Renal cortex interstitium (tissue), 11 donors: ENCODE measurements around the gene VAT1L. TPM values are rescaled to one million over a fixed set of nuclear protein-coding genes. Genes with fewer than 3 reads are reported as not detected.

ENCODE experiments used
- DNase-seq, 11 donors: peaks; one replicate each; pipeline ENCODE4 v3.0.0-alpha.2; 2013; ENCODE audit warnings: low read depth in 9 of 11, low spot score in 4 of 11; ENCODE audit errors: extremely low read depth in 1 of 11
- polyA plus RNA-seq, 3 donors: library from polyadenylated mRNA; unstranded; fragments of 120-200 nt; gene quantifications; one replicate each; pipeline ENCODE4 v1.2.1, GENCODE V29; 2013; ENCODE audit not compliant: insufficient read length in 3 of 3

VAT1L gene
- polyA plus RNA-seq, 3 donors: 3.8 to 6.5 (median 4.6) TPM

GRCh38 chr16:77890075-77890474, 101.7 kb downstream of the VAT1L start:
- DNase-seq: no peak

DNA sequence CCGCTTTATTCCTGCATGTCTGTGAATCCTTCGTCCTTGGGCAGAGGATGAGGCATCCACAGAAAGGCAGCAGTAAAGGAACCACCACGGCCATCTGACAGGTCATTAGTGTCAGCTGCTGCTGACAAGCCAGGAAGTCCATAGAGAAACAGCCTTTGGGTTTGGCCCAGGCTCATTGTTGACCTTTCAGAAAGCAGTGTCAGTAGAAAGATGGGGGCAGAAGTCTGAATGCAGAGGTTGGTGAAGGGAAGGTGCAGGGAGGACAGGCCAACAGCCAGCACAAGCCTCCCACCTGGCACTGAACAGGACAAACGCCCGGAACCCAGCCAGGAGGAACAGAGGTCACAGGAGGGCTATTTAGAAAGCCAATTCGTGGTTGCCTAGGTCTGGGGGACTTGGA, 105.8 kb downstream of the VAT1L start:
- no peak for DNase-seq

DNA sequence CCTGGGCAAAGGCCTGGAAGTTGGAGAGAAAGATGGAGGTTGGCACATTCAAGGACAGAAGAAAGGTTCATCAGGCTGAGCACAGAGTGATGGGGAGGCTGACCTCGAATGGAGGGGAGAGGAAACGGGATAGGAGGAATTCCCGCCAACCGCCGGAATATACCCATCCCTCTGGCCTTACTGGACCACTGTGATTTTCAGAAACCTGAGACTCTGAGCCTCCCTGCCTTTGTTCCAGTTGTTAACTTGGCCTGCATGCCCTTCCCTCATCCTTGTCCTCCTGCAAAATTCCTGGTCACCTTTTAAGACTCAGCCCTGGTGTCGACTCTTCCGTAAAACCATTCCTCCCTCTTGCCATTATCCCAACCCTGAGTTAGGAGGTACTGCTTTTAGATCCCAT, 107.6 kb downstream of the VAT1L start:
- DNase-seq: no peak

DNA sequence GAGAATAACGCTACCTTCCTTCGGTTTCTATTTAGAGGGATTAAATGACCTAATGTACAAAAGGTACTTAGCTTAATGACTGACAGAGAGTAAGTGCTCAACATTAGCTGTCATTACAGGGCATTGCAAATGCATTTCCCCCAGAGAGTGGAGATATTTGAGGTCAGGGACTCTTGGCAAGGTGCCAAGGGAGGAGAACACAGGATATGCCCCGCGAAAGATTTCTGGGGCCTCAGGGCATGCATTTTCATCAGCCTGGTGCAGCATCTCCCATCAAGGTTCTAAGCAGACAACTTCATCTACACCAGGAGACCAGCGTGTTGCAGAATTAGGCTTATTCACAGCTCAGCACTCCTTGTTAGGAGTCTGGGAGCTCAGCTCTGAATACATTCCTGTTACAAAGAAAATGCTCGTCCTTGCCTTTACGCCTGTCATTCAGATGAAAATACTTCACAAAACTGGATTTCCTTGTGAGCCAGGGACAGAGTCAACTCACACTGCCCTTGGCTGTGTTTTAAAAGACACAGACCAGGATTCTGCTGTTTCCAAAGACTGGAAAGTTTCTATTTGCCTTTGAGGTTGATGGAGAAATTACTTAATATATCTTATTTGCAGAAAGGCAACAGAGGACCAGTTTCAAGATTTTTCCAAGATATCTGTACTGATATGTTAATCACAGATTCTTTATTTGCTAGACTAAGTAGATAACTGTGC, 108.2 kb downstream of the VAT1L start:
- DNase-seq: no peak

- DNase-seq: no peak
These were observed 108.7 kb downstream of the VAT1L start for GRCh38 chr16:77897129-77897437.

GRCh38 chr16:77897831-77898605, 109.7 kb downstream of the VAT1L start:
- DNase-seq: no peak

- DNase-seq: no peak
These were observed 110.4 kb downstream of the VAT1L start for GRCh38 chr16:77898671-77899211.

- no peak for DNase-seq
These were observed 111.1 kb downstream of the VAT1L start for GRCh38 chr16:77899416-77899815.

DNA sequence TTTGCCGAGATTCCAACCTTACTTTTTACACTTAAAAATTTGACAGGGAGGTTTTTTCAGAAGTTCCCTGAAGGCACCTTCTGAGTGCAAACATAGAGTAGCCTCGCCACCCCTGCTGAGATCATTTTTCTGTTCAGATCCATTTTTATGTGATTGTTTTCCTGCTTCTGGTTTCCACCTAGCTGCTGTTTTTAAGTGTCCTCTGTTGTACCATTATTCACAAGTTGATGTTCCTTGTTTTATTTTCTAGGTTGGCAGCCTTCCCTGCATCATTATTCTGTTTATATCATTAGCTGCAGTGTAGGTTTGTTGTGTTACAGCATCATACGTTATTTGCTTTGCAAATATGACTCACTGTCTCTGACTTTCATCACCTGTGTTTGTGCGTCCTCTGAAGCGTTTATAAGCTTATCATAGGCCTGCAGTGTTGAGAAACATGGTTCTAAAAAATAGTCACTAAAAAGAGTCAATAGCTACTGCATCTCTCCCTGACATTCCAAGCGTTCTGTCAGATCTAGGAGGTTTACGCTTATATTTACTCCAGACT, 117.1 kb downstream of the VAT1L start:
- DNase-seq: no peak

- no peak for DNase-seq
These were observed 121.7 kb downstream of the VAT1L start for GRCh38 chr16:77910021-77910420.

- no peak for DNase-seq
These were observed 124.3 kb downstream of the VAT1L start for GRCh38 chr16:77912617-77913016.

DNA sequence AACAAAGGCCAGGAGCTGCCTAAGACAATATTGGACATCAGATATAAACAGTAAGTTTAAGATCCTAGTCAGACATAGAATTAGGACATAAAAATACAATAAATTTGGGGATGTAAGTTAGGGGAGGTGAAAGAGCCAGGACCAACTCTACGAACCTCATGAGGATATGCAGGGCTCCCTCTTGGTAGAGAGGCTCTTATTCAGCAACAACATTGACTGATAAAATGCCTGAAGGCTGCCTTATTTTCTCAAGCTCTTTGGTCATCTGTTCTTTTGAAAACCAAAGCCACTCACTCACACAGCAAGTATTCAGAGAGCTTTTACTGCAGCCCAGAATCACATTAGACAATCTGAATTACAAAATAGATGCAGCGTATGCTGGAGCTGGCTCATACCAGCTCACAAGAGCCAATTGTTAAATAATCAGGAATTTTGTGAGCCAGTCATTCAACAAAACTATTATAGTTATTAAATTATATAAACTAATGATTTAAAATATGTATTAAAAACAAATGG, 125.4 kb downstream of the VAT1L start:
- DNase-seq: no peak

- no peak for DNase-seq
These were observed 127.7 kb downstream of the VAT1L start for GRCh38 chr16:77916111-77916510.

DNA sequence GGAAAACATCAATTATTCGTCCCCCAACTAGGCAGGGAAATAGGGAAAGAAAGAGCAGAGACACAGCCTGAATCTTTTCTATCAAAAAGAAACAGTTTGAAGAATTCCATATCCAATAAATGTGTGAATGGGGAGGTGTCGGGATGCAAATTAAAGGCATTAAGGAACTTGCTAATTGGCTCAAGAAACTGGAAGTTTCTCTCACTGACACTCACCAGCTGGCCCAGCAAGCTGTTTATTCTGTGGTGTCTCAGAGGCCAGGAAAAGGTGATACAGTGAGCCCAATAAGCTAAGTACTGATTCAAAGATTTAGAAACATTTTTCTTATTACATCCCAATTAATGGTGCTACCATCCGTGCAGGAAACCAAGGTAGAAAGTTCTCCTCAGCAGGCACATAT, 129.6 kb downstream of the VAT1L start:
- DNase-seq: no peak

DNA sequence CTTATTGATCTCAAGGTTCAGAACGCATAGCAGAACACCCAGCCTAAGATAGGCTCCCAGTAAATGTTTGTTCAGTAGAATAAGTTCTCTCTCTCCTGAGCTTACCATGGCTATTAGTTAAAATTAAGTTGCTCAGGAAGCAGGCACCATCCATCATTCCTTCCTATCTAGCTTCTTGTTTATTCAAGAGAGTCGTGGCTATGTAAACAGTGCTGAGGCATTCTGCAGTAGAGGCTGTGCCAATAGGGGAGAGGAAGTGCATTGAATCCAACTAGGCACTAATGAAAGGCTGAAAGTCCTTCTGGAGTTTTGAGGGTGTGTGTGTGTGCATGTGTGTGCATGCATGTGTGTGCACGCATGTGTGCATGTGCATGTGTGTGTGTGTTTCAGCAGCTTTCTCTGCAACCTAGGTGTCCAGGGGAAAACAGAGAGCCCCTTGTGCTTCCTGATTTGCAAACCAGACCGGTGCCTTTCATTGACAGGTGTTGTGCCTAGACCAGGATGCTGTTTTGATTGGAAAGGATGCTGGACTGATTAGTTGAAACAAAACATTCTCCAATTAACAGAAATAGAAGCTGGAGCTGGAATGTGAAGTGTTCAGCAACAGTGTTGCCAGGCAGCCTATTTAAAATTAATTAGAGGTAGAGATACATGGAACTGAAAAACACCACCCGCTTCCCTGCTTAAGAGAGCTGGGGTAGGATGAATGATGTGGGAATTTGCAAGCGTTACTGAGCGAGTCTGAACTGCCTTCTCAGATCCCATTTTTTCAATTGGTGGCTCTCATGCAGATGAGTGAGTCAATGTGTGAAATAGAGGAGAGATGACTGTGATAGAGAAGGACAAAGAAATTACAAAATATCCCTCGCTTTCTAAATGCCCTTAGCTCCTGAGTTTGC, 130.7 kb downstream of the VAT1L start:
- peak in 10 of 11 donors; percentile 13 to 51 (median 40) for DNase-seq

- DNase-seq: no peak
These were observed 131.5 kb downstream of the VAT1L start for GRCh38 chr16:77919761-77920415.

- no peak for DNase-seq
These were observed 132.6 kb downstream of the VAT1L start for GRCh38 chr16:77920984-77921383.

DNA sequence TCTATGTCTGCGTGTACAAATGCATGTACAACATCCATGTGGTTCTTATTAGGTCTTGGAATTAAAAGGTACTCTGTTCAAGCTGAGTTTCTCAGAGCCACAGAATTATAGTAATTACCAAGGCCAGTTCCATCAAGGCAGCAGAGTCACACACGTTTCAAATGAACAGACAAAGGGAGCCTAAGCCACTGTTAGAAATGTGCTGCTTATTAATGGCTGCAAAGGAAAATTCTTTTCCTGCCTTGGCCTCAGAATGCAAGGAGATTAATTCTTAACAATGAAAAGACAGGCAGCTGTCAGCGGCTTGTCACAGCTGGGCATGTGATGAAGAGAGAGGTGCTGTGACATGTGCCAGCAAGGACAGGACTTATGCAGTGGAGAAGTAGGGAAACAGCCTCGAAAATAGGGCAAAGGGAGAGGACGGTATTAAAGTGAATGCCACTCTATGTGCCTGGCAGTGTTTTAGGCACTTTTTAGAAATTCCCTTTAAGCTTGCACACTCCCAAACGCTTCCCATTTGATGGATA, 133.9 kb downstream of the VAT1L start:
- DNase-seq: no peak
